Testis (tissue), 5 donors: ENCODE results near the gene PCDHGC5. TPM values are rescaled to one million over a fixed set of nuclear protein-coding genes. Genes with fewer than 3 reads are reported as not detected.

Source experiments
- DNase-seq: peaks from one replicate; pipeline ENCODE4 v3.0.0-alpha.2; 2019
- H3K27ac ChIP-seq, 2 donors: fragments of 200-600 bp; sonication (generic); one replicate each; pipeline ENCODE4 v1.5.1; 2019
- H3K27me3 ChIP-seq: fragments of 200-600 bp; sonication (generic); one replicate; pipeline ENCODE4 v1.5.1; 2019
- H3K36me3 ChIP-seq: fragments of 200-600 bp; sonication (generic); one replicate; pipeline ENCODE4 v1.5.1; 2017; ENCODE audit warnings: low read depth; ENCODE audit errors: missing control alignments
- H3K4me1 ChIP-seq: fragments of 200-600 bp; sonication (generic); one replicate; pipeline ENCODE4 v1.5.1; 2019
- H3K4me3 ChIP-seq, 2 donors: fragments of 200-600 bp; sonication (generic); one replicate each; pipeline ENCODE4 v1.5.1; 2017 to 2019
- H3K9me3 ChIP-seq: fragments of 200-600 bp; sonication (generic); one replicate; pipeline ENCODE4 v1.5.1; 2017
- CTCF ChIP-seq, 3 experiments: fragments of 450-650 bp in 2 of 3; fragments of 200-600 bp in 1 of 3; sonication (generic) in 1 of 3; IDR thresholded peaks; one replicate each; pipeline ENCODE4 v1.5.1; 2016 to 2019; ENCODE audit warnings: antibody characterized with exemption in 3 of 3, mild to moderate bottlenecking in 2 of 3, moderate library complexity in 1 of 3
- POLR2A ChIP-seq: fragments of 450-650 bp; IDR thresholded peaks from one replicate; pipeline ENCODE4 v1.6.1; 2017; ENCODE audit warnings: antibody characterized with exemption, mild to moderate bottlenecking, moderate library complexity
- WGBS, 2 donors: methylation state at CpG; one replicate each; pipeline ENCODE4 v1.1.5; 2018; 5-methylcytosine and 5-hydroxymethylcytosine counted together
- intact Hi-C: fragments of 100-400 bp; cut with DNase I; formaldehyde crosslinking; loops from one replicate; pipeline ENCODE4 v1.15.1; 2023; ENCODE audit warnings: low total_unique reads
- long read RNA-seq, 2 donors: transcript quantifications; one replicate each; lab custom pipeline, GENCODE V29; 2026
- polyA plus RNA-seq: library from polyadenylated mRNA; stranded (reverse); fragments of 350-450 nt; fragmentation: Illumina TruSeq; extraction: RNeasy Lipid Tissue Mini Kit (QIAGEN cat#74804); gene quantifications from one replicate; pipeline ENCODE4 v1.2.3, GENCODE V29; 2014; ENCODE audit warnings: low read depth, low replicate concordance; ENCODE audit not compliant: insufficient read depth
- total RNA-seq, 2 donors: library from RNA; depleted of rRNA; stranded (reverse); fragments of >200 nt; gene quantifications; one replicate each; pipeline ENCODE4 v1.2.3, GENCODE V29; 2016

The PCDHGC5 gene
- total RNA-seq = 1 to 10 TPM; 4.9 to 5.4 TPM
- polyA plus RNA-seq = 0.50 TPM
- long read RNA-seq, donor 1, partial matches to known transcripts = 0 of 1 reads
- long read RNA-seq, donor 1, other reads (novel, unspliced or antisense) = 0 of 1 reads
- long read RNA-seq, donor 2, partial matches to known transcripts = 0 of 1 reads
- long read RNA-seq, donor 2, other reads (novel, unspliced or antisense) = 0 of 1 reads

- intact Hi-C loops = no loop called here
- Histone ChIP-seq H3K4me1 (peaks cover 13% of the 10 kb centered on the region), H3K27me3 (no peaks in the 10 kb centered on the region), H3K9me3 (no peaks in the 10 kb centered on the region), H3K36me3 (no peaks in the 10 kb centered on the region), H3K27ac (no peak within 1 kb of the TSS), H3K4me3 (no peak within 1 kb of the TSS)
- TF ChIP-seq CTCF (IDR thresholded peaks at IDR 0.05) = no peak
- no peak for TF ChIP-seq POLR2A
- 64 to 74% methylated on average over 14 of the region's 14 CpGs for WGBS, 2 donors
- no peak for DNase-seq
Observed at GRCh38 chr5:141488591-141489561, at the start of gene PCDHGC5. TSS of gene PCDHGC5 (plus strand) at chr5:141489081. CDS start at chr5:141489241, 160 bp downstream.

- H3K27ac ChIP-seq = no peak overlapping the region
- H3K27me3 ChIP-seq = no peaks in the 10 kb centered on the region
- no peaks in the 10 kb centered on the region for H3K9me3 ChIP-seq
- DNase-seq = no peak
- TF ChIP-seq CTCF (IDR thresholded peaks at IDR 0.05) (no peak), POLR2A (no peak)
- intact Hi-C loops = no loop called here
- H3K36me3 ChIP-seq = no peaks in the 10 kb centered on the region
- H3K4me1 ChIP-seq = no peaks in the 10 kb centered on the region
- WGBS, 2 donors = 72 to 75% methylated on average over 10 of the region's 10 CpGs
- no peak overlapping the region for H3K4me3 ChIP-seq
Observed at GRCh38 chr5:141439411-141440141, 49.3 kb upstream of the PCDHGC5 start.

- no peak for DNase-seq
- Histone ChIP-seq H3K9me3 (no peaks in the 10 kb centered on the region), H3K36me3 (no peaks in the 10 kb centered on the region), H3K4me1 (no peaks in the 10 kb centered on the region), H3K27ac (no peak overlapping the region), H3K4me3 (no peak overlapping the region), H3K27me3 (no peaks in the 10 kb centered on the region)
- intact Hi-C loops = no loop called here
- WGBS, 2 donors = 90 to 94% methylated on average over 9 of the region's 9 CpGs
- TF ChIP-seq POLR2A (no peak), CTCF (IDR thresholded peaks at IDR 0.05) (no peak)
Observed at GRCh38 chr5:141440341-141440740, 48.5 kb upstream of the PCDHGC5 start.

- no peaks in the 10 kb centered on the region for H3K27me3 ChIP-seq
- H3K4me1 ChIP-seq = no peaks in the 10 kb centered on the region
- H3K27ac ChIP-seq = no peak overlapping the region
- intact Hi-C loops = no loop called here
- H3K4me3 ChIP-seq = no peak overlapping the region
- DNase-seq = no peak
- WGBS, 2 donors = 39 to 47% methylated on average over 15 to 41 of the region's 50 CpGs
- H3K9me3 ChIP-seq = no peaks in the 10 kb centered on the region
- no peaks in the 10 kb centered on the region for H3K36me3 ChIP-seq
- TF ChIP-seq POLR2A = no peak
- TF ChIP-seq CTCF (IDR thresholded peaks at IDR 0.05) = no peak
Observed at GRCh38 chr5:141441571-141442170, 47.2 kb upstream of the PCDHGC5 start.
